Astrocyte (in vitro differentiated cells and primary cell): ENCODE data around the gene CAMK1D. TPM values are rescaled to one million over a fixed set of nuclear protein-coding genes. Genes with fewer than 3 reads are reported as not detected.

Source experiments
- DNase-seq: peaks from one replicate; pipeline ENCODE4 v3.0.0-alpha.2; 2010; ENCODE audit warnings: low read depth
- FAIRE-seq: peaks from 2 replicates; lab custom pipeline; 2011; peaks lifted over from hg19 to GRCh38; lab: Jason Lieb, UNC
- H2AFZ ChIP-seq: 2 replicates; pipeline ENCODE4 v1.6.0; 2012; ENCODE audit warnings: low read depth, low read length, inconsistent platforms
- H3K27ac ChIP-seq: 2 replicates; pipeline ENCODE4 v1.5.1; 2011; ENCODE audit warnings: low read depth, low read length, inconsistent platforms
- H3K27me3 ChIP-seq: 2 replicates; pipeline ENCODE4 v1.6.0; 2011; ENCODE audit warnings: low read length, inconsistent platforms; ENCODE audit not compliant: insufficient read depth
- H3K36me3 ChIP-seq: 2 replicates; pipeline ENCODE4 v1.5.1; 2011; ENCODE audit warnings: low read length, inconsistent platforms; ENCODE audit not compliant: insufficient read depth
- H3K4me1 ChIP-seq: 2 replicates; pipeline ENCODE4 v1.5.1; 2011; ENCODE audit warnings: low read length, inconsistent platforms; ENCODE audit not compliant: insufficient read depth
- H3K4me2 ChIP-seq: 2 replicates; pipeline ENCODE4 v1.6.0; 2012; ENCODE audit warnings: low read length, inconsistent platforms
- H3K4me3 ChIP-seq: 2 replicates; pipeline ENCODE4 v1.5.1; 2011; ENCODE audit warnings: low read depth, mild to moderate bottlenecking, low read length, inconsistent platforms; ENCODE audit not compliant: insufficient read depth
- H3K79me2 ChIP-seq: 2 replicates; pipeline ENCODE4 v1.6.0; 2012; ENCODE audit warnings: mild to moderate bottlenecking, low read length, inconsistent platforms; ENCODE audit not compliant: insufficient read depth
- H3K9ac ChIP-seq: 2 replicates; pipeline ENCODE4 v1.6.0; 2012; ENCODE audit warnings: mild to moderate bottlenecking, low read length, inconsistent platforms
- H3K9me3 ChIP-seq: 2 replicates; pipeline ENCODE4 v1.5.1; 2012; ENCODE audit warnings: low read depth, mild to moderate bottlenecking, low read length, inconsistent platforms; ENCODE audit not compliant: insufficient read depth
- H4K20me1 ChIP-seq: 2 replicates; pipeline ENCODE4 v1.6.0; 2012; ENCODE audit warnings: low read length, inconsistent platforms; ENCODE audit not compliant: insufficient read depth
- H3K27ac Mint-ChIP-seq: one replicate; pipeline ENCODE4 v1.8.0; 2021; ENCODE audit warnings: mild to moderate bottlenecking, mixed read lengths; ENCODE audit not compliant: unreplicated experiment
- H3K27me3 Mint-ChIP-seq: one replicate; pipeline ENCODE4 v1.8.0; 2021; ENCODE audit warnings: low read depth, mixed read lengths; ENCODE audit not compliant: unreplicated experiment
- H3K36me3 Mint-ChIP-seq: one replicate; pipeline ENCODE4 v1.8.0; 2021; ENCODE audit warnings: low read depth, mixed read lengths; ENCODE audit not compliant: unreplicated experiment
- H3K4me1 Mint-ChIP-seq: one replicate; pipeline ENCODE4 v1.8.0; 2021; ENCODE audit warnings: low read depth, mixed read lengths; ENCODE audit not compliant: unreplicated experiment
- H3K4me3 Mint-ChIP-seq: one replicate; pipeline ENCODE4 v1.8.0; 2021; ENCODE audit warnings: mild to moderate bottlenecking, moderate library complexity, mixed read lengths; ENCODE audit not compliant: unreplicated experiment
- H3K9me3 Mint-ChIP-seq: one replicate; pipeline ENCODE4 v1.8.0; 2021; ENCODE audit warnings: mild to moderate bottlenecking, mixed read lengths; ENCODE audit not compliant: unreplicated experiment
- CTCF ChIP-seq: IDR thresholded peaks from 2 replicates; pipeline ENCODE4 v1.5.1; 2011; ENCODE audit warnings: low read depth, mild to moderate bottlenecking, inconsistent platforms, low read length, moderate library complexity; ENCODE audit not compliant: insufficient read depth
- EZH2 ChIP-seq: IDR thresholded peaks from 2 replicates; pipeline ENCODE4 v1.6.1; 2012; ENCODE audit warnings: mild to moderate bottlenecking, low read length, inconsistent platforms; ENCODE audit not compliant: insufficient read depth
- total RNA-seq: library from RNA; stranded (reverse); gene quantifications from 2 replicates; pipeline ENCODE4 v1.2.1, GENCODE V29; 2021

Gene CAMK1D
- total RNA-seq, 1 donor from 2014 or later: 23.6 TPM

GRCh38 chr10:12590675-12591659, 241.6 kb downstream of the CAMK1D start:
- Mint-ChIP-seq H3K9me3 (no peaks in the 10 kb centered on the region), H3K27ac (no peak overlapping the region), H3K4me1 (peaks cover 5% of the 10 kb centered on the region), H3K27me3 (peaks cover 3% of the 10 kb centered on the region), H3K4me3 (no peak overlapping the region), H3K36me3 (peaks cover 4% of the 10 kb centered on the region)
- Histone ChIP-seq H3K4me1 (peaks cover 4% of the 10 kb centered on the region), H4K20me1 (peaks cover 33% of the 10 kb centered on the region), H3K9me3 (no peaks in the 10 kb centered on the region), H3K79me2 (peaks cover under 1% of the 10 kb centered on the region), H2AFZ (no peak overlapping the region), H3K4me2 (no peak overlapping the region), H3K4me3 (no peak overlapping the region), H3K27me3 (no peaks in the 10 kb centered on the region), H3K9ac (no peak overlapping the region), H3K36me3 (no peaks in the 10 kb centered on the region), H3K27ac (no peak overlapping the region)
- DNase-seq: no peak
- no peak for FAIRE-seq
- TF ChIP-seq CTCF: no peak

GRCh38 chr10:12592967-12593366, 243.6 kb downstream of the CAMK1D start:
- no peaks in the 10 kb centered on the region for H3K79me2 ChIP-seq
- H3K27ac ChIP-seq: no peak overlapping the region
- no peak overlapping the region for H3K27ac Mint-ChIP-seq
- DNase-seq (no peak), FAIRE-seq (no peak)
- peaks cover 2% of the 10 kb centered on the region for H3K4me1 ChIP-seq
- peaks cover 4% of the 10 kb centered on the region for H3K9me3 Mint-ChIP-seq
- H3K36me3 ChIP-seq: no peaks in the 10 kb centered on the region
- H3K9me3 ChIP-seq: no peaks in the 10 kb centered on the region
- no peak overlapping the region for H3K4me3 Mint-ChIP-seq
- peaks cover 3% of the 10 kb centered on the region for H3K27me3 Mint-ChIP-seq
- peaks cover 5% of the 10 kb centered on the region for H3K4me1 Mint-ChIP-seq
- no peak overlapping the region for H2AFZ ChIP-seq
- peaks cover 18% of the 10 kb centered on the region for H4K20me1 ChIP-seq
- no peaks in the 10 kb centered on the region for H3K27me3 ChIP-seq
- H3K4me2 ChIP-seq: no peak overlapping the region
- TF ChIP-seq EZH2: no peak
- TF ChIP-seq CTCF: no peak
- no peak overlapping the region for H3K9ac ChIP-seq
- peaks cover 4% of the 10 kb centered on the region for H3K36me3 Mint-ChIP-seq
- no peak overlapping the region for H3K4me3 ChIP-seq
